Stimulated activated CD4-positive, alpha-beta T cell treated with anti-CD3 and anti-CD28 coated beads, Interleukin-2, amount 100 ng/mL, for 4 hours (primary cell): Measurements from ENCODE around the gene ECHS1.
"Not testable (repeated sequence)": the region's sequence is repeated elsewhere in the genome, so short reads cannot be mapped to it uniquely, and the experiment has no call there.

ENCODE experiments used
- DNase-seq: peaks from one replicate; pipeline ENCODE4 v3.0.0-alpha.2; 2020; ENCODE audit warnings: low read depth

ECHS1 gene

GRCh38 chr10:133324198-133324792 lies 48.9 kb downstream of the ECHS1 start:
- DNase-seq = peak; percentile 49

GRCh38 chr10:133322064-133322709 lies 51.0 kb downstream of the ECHS1 start:
- DNase-seq = not testable (repeated sequence)

GRCh38 chr10:133320852-133321422 lies 52.2 kb downstream of the ECHS1 start:
- DNase-seq = not testable (repeated sequence)

- DNase-seq = peak; percentile 29
These were observed 54.5 kb downstream of the ECHS1 start for GRCh38 chr10:133318494-133319127.

- no peak for DNase-seq
These were observed 56.4 kb downstream of the ECHS1 start for GRCh38 chr10:133316732-133317131.

GRCh38 chr10:133316266-133316665 lies 56.9 kb downstream of the ECHS1 start:
- no peak for DNase-seq

- no peak for DNase-seq
These were observed 57.3 kb downstream of the ECHS1 start for GRCh38 chr10:133315847-133316246.

GRCh38 chr10:133314911-133315310 lies 58.2 kb downstream of the ECHS1 start:
- DNase-seq = no peak

GRCh38 chr10:133313192-133313591 lies 60.0 kb downstream of the ECHS1 start:
- no peak for DNase-seq

GRCh38 chr10:133312769-133313145 lies 60.4 kb downstream of the ECHS1 start:
- no peak for DNase-seq
